Subcutaneous preadipocyte (primary cell): ENCODE measurements around the gene SPAST. TPM values are rescaled to one million over a fixed set of nuclear protein-coding genes. Genes with fewer than 3 reads are reported as not detected.

Source experiments
- total RNA-seq: library from RNA; depleted of rRNA; stranded (reverse); fragments of >200 nt; gene quantifications from 2 replicates; pipeline ENCODE4 v1.2.3, GENCODE V29; 2012

Gene SPAST, protein sequence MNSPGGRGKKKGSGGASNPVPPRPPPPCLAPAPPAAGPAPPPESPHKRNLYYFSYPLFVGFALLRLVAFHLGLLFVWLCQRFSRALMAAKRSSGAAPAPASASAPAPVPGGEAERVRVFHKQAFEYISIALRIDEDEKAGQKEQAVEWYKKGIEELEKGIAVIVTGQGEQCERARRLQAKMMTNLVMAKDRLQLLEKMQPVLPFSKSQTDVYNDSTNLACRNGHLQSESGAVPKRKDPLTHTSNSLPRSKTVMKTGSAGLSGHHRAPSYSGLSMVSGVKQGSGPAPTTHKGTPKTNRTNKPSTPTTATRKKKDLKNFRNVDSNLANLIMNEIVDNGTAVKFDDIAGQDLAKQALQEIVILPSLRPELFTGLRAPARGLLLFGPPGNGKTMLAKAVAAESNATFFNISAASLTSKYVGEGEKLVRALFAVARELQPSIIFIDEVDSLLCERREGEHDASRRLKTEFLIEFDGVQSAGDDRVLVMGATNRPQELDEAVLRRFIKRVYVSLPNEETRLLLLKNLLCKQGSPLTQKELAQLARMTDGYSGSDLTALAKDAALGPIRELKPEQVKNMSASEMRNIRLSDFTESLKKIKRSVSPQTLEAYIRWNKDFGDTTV
- total RNA-seq, result 15.4 and 23.1 TPM in 2 replicates

DNA sequence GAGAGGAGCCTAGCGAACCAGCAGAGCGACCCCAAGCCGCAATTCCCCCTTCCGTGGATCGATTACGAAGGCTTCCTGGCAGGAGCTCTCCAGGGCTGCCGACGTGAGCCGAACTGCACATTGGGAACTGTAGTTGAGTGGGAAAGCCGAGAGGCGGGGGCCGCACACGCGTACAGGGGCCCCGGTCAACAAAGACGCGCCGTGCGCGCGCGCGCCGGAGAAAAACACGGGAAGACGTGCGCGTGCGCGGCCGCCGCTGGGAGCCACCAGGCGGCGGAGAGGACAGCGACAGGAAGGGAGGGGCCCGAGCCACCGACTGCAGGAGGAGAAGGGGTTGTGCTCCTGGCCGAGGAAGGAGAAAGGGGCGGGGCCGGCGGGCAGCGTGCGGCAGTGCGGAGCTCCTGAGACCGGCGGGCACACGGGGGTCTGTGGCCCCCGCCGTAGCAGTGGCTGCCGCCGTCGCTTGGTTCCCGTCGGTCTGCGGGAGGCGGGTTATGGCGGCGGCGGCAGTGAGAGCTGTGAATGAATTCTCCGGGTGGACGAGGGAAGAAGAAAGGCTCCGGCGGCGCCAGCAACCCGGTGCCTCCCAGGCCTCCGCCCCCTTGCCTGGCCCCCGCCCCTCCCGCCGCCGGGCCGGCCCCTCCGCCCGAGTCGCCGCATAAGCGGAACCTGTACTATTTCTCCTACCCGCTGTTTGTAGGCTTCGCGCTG lies at the start of gene SPAST:
Gene SPAST, plus strand, starts transcription at position 247 of the 711 bp plus-strand sequence. Its CDS starts 276 bp downstream, at position 523.

DNA sequence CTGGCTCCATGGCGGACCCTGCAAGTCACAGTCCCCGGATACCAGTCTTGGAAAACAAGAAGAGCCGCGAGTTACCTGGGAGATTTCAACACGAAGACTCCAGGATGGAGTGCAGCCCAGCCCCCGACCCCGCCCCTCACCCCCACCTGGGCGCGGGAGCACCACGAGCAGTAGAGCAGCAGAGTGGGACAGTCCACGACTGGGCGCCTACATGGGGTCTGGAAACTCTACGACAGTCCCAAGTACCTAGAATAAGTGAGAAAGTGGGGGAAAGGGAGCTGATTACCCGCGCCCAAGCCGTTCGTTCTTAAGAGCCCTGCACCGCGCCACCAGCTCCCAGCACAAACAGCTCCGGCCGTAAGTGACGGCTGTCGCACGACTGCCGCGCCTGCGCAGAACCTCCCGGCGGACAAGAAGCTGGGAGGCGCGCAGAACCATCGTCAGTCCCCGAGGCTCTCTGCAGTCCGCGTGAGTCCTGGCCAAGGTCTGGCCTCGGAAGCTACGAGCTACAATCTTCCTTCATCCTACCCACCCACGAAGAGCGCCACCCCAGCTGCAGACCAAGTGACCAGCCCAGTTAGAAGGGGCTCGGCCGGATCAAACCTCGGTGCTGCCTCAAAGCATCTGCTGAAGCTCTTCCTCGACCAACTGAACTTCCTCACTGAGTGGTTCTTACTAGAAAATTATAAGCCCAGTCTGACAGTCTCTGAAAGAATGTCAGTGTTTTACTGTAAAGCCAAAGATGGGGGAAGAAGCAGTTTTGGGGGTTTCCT lies 23.7 kb upstream of the SPAST start, which contains the start of gene DPY30:
Gene DPY30, minus strand, starts transcription at position 359 of the 773 bp plus-strand sequence. Its CDS starts 349 bp downstream, at position 10.

Other genes starting within 250 kb of the SPAST start
- gene MEMO1, start 52.5 kb upstream of the SPAST start, total RNA-seq, result 46.3 and 56.7 TPM in 2 replicates
- 37.3 and 53.6 TPM in 2 replicates for gene DPY30, start 23.8 kb upstream of the SPAST start, total RNA-seq
- gene SLC30A6, start 102.3 kb downstream of the SPAST start, total RNA-seq, result 19.1 and 25.2 TPM in 2 replicates
- not detected in 2 replicates for gene NLRC4, start 201.3 kb downstream of the SPAST start, total RNA-seq
- 10.3 and 11.5 TPM in 2 replicates for gene YIPF4, start 214.3 kb downstream of the SPAST start, total RNA-seq